ENCODE results near the gene APOD.

APOD gene

GRCh38 chr3:195550723-195551122, 33.0 kb downstream of the APOD start:
- DNase-seq = no peak

GRCh38 chr3:195549931-195550519, 33.7 kb downstream of the APOD start:
- DNase-seq = no peak

- DNase-seq = no peak
Measured at GRCh38 chr3:195548987-195549386, 34.8 kb downstream of the APOD start.

GRCh38 chr3:195548501-195548900, 35.2 kb downstream of the APOD start:
- no peak for DNase-seq

DNA sequence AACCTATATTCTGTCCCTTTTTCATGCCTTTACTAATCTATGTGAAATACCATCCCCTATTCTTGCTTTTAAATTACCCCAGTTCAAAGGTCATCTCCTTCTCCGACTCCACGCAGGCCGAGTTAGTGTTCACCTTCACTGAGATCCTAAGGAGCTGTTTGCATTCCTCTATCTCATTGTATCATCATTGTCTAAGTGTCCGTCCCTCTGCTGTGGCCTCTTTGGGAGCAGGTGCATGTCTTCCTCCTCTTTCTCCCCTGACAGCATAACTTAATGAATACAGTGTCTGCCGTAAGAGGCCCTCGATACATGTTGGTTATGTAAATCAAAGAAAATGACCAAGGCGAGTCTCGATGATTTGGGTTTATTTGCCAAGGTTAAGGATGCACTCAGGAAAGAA, 35.7 kb downstream of the APOD start:
- DNase-seq = no peak

DNA sequence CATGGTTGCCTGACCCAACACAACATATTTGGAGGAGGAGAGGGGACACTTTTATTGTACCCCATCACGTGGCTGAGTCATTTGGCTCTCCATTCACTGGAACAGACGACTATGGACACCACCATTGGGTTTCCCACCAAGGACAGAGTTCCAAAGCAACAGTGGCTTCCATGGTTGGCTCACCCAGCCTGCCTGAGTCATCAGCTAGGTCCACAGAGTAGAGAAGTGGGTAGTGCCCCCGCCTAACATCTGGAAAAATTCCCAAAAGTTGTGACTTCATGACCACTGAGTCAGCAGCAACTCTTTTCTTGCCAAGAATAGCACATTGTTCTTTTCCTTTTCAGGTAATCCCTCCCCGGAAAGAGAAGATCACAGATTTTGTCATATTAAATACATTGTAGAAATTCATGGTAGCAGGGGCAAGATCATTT, 37.6 kb downstream of the APOD start:
- DNase-seq = no peak

DNA sequence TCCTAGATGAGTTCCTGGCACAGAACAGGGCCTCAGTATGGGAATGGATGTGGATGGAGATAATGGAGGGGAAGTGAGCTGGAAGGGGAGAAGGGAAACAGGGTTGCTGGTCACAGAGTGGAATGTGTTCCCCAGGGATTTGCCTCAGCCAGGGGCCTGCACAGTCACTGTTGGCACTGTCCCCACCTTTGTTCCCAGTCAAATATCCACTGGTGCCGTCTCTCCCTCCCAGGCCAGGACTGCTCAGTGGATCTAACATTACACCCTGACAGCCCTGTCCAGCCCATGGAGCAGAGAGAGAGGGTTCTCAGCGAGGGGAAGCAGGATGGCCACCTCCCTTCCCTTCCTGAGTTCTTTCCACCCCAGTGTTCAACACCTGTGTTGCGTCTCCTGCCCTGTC, 39.1 kb downstream of the APOD start:
- no peak for DNase-seq

- DNase-seq = no peak
Measured at GRCh38 chr3:195544230-195544536, 39.6 kb downstream of the APOD start.

- DNase-seq = no peak
Measured at GRCh38 chr3:195543500-195544229, 40.1 kb downstream of the APOD start.

GRCh38 chr3:195542698-195543499, 40.8 kb downstream of the APOD start, which contains the start of gene PPP1R2:
TSS of gene PPP1R2 (minus strand) at chr3:195543325. CDS start at chr3:195543025, 300 bp downstream.
- DNase-seq = peak; percentile 83

- no peak for DNase-seq
Measured at GRCh38 chr3:195542316-195542697, 41.4 kb downstream of the APOD start.

DNA sequence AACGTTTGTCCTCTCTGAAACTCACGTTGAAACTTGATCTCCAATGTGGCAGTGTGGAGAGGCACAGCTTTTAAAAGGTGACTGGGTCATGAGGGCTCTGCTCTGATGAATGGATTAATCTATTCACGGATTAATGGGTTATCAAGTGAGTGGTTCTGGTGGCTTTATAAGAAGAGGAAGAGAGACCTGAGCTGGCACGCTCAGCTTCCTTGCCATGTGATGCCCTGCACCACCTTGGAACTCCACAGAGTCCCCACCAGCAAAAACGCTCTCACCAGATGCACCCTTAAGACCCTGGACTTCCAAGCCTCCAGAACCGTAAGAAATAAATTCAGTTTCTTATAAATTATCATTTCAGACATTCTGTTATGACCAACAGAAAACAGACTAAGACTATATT, 43.2 kb downstream of the APOD start:
- DNase-seq = no peak

DNA sequence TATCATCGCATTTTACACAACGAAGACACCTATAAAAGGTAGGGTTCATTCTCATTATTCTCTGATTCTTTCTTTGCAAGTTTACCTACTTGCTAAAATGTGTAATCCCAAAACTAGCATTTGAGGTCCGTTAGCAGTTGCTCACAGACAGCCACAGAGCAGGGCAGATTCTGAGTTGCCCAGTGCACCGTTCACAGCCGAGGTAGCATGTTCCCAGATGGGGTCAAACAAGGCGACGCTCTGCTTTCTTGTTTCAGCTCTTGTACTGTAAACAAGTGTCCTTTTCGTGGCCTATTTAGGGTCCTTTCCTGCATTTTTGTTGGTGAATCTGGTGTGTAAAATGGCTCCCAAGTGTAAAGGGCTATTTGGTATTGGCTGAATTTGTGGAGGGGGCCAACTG, 43.7 kb downstream of the APOD start:
- no peak for DNase-seq

DNA sequence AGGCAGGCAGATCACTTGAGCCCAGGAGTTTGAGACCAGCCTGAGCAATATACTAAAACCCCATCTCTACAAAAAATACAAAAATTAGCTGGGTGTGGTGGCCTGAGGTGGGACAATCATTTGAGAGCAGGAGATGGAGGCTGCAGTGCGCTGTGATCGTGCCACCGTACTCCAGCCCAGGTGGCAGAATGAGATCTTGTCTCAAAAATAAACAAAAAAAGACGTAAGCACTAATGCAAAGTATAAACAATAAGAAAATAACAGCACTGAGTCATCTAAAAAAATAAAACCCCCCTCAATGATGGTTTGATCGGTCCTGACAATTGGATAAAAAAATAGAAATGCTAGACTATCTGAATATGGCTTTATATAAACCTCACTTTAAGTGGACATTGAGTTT, 44.3 kb downstream of the APOD start:
- no peak for DNase-seq

GRCh38 chr3:195537995-195538394, 45.7 kb downstream of the APOD start:
- DNase-seq = no peak

DNA sequence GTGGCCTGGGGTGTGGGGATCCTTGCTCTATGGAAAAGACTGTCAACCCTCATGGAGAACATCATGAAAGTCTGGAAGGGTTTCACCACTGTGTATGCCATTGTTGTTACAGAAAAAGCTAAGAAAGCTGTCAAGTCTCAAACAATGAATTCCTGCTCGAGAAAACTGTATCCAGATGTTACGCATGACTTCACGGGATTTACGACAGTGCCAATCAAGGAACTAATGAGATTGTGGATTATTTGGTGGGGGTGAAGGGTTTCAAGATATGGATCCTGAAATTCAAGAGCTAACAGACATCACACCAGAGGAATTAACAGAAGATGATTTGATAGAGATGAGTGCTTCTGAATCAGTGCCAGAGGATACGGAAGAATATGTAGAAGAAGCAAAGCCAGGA, 48.4 kb downstream of the APOD start:
- no peak for DNase-seq

GRCh38 chr3:195532834-195533233, 50.9 kb downstream of the APOD start:
- no peak for DNase-seq

GRCh38 chr3:195532345-195532744, 51.4 kb downstream of the APOD start:
- no peak for DNase-seq

- no peak for DNase-seq
Measured at GRCh38 chr3:195531683-195532082, 52.1 kb downstream of the APOD start.

DNA sequence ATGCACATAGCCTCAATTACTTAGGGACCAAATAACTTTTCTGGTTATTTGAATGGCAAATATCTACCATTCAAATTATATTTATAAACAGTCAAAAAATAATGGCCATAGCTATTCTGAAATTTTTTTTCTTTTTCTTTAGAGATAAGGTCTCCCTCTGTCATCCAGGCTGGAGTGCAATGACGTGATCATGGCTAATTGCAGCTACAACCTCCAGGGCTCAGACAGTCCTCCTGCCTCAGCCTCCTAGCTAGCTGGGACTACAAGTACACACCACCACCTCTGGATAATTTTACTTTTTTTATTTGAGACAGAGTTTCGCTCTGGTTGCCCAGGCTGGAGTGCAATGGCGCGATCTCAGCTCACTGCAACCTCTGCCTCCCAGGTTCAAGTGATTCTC, 57.2 kb downstream of the APOD start:
- no peak for DNase-seq

- DNase-seq = no peak
Measured at GRCh38 chr3:195524171-195524896, 59.4 kb downstream of the APOD start.

- DNase-seq = no peak
Measured at GRCh38 chr3:195522254-195523023, 61.3 kb downstream of the APOD start.

Measured in NCI-H510A (cell line).